Measurements from ENCODE around the gene CAPN10. TPM values are rescaled to one million over a fixed set of nuclear protein-coding genes. Genes with fewer than 3 reads are reported as not detected.

CAPN10 gene
- total RNA-seq, 1 donor from 2014 or later, result 67.1 TPM

DNA sequence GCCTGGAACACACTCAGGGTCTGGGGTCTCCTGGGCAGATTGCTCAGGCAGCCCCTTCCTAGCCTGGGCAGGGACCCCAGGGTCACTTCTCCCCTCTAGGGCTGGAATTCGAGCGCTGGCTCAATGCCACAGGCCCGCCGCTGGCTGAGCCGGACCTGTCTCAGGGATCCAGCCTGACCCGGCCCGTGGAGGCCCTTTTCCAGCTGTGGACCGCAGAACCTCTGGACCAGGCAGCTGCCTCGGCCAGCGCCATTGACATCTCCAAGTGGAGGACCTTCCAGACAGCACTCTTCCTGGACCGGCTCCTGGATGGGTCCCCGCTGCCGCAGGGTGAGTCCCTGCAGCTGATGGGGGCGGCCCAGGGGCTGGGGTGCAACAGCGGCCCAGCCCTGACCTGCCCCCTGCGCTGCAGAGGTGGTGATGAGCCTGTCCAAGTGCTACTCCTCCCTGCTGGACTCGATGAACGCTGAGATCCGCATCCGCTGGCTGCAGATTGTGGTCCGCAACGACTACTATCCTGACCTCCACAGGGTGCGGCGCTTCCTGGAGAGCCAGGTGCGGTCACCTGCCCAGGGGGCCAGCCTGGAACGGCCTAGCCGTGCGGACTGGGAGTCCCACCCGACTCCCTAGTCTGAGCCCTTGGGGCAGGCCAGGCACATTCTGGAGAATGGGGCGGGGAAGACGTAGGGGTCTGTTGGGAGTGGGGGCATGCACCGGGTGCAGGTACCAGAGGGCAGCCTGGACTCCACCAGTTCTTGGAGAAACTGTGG, 9.9 kb upstream of the CAPN10 start:
- TF ChIP-seq, protein P1, sequence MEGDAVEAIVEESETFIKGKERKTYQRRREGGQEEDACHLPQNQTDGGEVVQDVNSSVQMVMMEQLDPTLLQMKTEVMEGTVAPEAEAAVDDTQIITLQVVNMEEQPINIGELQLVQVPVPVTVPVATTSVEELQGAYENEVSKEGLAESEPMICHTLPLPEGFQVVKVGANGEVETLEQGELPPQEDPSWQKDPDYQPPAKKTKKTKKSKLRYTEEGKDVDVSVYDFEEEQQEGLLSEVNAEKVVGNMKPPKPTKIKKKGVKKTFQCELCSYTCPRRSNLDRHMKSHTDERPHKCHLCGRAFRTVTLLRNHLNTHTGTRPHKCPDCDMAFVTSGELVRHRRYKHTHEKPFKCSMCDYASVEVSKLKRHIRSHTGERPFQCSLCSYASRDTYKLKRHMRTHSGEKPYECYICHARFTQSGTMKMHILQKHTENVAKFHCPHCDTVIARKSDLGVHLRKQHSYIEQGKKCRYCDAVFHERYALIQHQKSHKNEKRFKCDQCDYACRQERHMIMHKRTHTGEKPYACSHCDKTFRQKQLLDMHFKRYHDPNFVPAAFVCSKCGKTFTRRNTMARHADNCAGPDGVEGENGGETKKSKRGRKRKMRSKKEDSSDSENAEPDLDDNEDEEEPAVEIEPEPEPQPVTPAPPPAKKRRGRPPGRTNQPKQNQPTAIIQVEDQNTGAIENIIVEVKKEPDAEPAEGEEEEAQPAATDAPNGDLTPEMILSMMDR (IDR thresholded peaks at IDR 0.05; ENCODE audit: partially characterized antibody, unreplicated experiment), result no peak
- Mint-ChIP-seq H3K4me3 (ENCODE audit: unreplicated experiment) (no peak overlapping the region), H3K9me3 (ENCODE audit: unreplicated experiment) (peaks cover 9% of the 10 kb centered on the region), H3K27ac (ENCODE audit: unreplicated experiment) (no peak overlapping the region), H3K36me3 (ENCODE audit: unreplicated experiment) (peaks cover 13% of the 10 kb centered on the region), H3K4me1 (ENCODE audit: low read depth, unreplicated experiment) (peaks cover 7% of the 10 kb centered on the region), H3K27me3 (ENCODE audit: unreplicated experiment) (peaks cover 2% of the 10 kb centered on the region)
- no peak for DNase-seq

DNA sequence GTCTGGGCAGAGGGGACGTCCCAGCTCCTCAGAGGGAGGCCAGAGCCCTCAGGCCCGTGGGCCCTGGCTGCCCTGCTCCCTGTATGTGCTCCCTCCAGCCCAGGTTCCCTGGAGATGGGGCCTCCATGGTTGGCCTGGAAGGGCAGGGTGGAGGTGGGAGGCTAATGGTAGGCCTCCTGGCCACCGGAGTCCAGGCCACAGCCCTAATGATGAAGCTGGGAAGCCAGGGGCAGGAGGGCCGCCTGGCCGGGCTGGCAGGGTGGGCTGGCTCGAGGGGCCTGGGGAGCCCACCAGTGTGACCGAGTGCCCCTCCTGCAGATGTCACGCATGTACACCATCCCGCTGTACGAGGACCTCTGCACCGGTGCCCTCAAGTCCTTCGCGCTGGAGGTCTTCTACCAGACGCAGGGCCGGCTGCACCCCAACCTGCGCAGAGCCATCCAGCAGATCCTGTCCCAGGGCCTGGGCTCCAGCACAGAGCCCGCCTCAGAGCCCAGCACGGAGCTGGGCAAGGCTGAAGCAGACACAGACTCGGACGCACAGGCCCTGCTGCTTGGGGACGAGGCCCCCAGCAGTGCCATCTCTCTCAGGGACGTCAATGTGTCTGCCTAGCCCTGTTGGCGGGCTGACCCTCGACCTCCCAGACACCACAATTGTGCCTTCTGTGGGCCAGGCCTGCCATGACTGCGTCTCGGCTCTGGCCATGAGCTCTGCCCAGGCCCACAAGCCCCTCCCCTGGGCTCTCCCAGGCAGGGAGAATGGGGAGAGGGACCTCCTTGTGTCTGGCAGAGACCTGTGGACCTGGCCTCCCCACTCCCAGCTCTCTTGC, 9.0 kb upstream of the CAPN10 start:
- no peak for DNase-seq
- Mint-ChIP-seq H3K27me3 (ENCODE audit: unreplicated experiment) (peaks cover 2% of the 10 kb centered on the region), H3K36me3 (ENCODE audit: unreplicated experiment) (peaks cover 22% of the 10 kb centered on the region), H3K4me3 (ENCODE audit: unreplicated experiment) (no peak overlapping the region), H3K27ac (ENCODE audit: unreplicated experiment) (no peak overlapping the region), H3K4me1 (ENCODE audit: low read depth, unreplicated experiment) (peaks cover 11% of the 10 kb centered on the region), H3K9me3 (ENCODE audit: unreplicated experiment) (peaks cover 14% of the 10 kb centered on the region)
- TF ChIP-seq, protein P1 (IDR thresholded peaks at IDR 0.05; ENCODE audit: partially characterized antibody, unreplicated experiment), result no peak

DNA sequence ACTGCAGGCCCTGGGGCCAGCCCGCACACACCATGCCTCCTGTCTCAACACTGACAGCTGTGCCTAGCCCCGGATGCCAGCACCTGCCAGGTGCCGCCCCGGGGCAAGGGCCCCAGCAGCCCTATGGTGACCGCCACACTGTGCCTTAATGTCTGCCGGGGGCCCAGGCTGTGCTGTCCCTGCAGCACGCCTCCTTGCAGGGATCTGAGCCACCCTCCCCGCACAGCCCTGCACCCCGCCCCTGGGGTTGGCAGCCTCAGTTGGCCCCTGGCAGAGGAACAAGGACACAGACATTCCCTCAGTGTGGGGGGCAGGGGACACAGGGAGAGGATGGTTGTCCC, 8.5 kb upstream of the CAPN10 start:
- Mint-ChIP-seq H3K4me3 (ENCODE audit: unreplicated experiment) (no peak overlapping the region), H3K4me1 (ENCODE audit: low read depth, unreplicated experiment) (peaks cover 16% of the 10 kb centered on the region), H3K27me3 (ENCODE audit: unreplicated experiment) (peaks cover 2% of the 10 kb centered on the region), H3K27ac (ENCODE audit: unreplicated experiment) (no peak overlapping the region), H3K9me3 (ENCODE audit: unreplicated experiment) (peaks cover 14% of the 10 kb centered on the region), H3K36me3 (ENCODE audit: unreplicated experiment) (peaks cover 25% of the 10 kb centered on the region)
- DNase-seq, result no peak
- TF ChIP-seq, protein P1 (IDR thresholded peaks at IDR 0.05; ENCODE audit: partially characterized antibody, unreplicated experiment), result no peak

DNA sequence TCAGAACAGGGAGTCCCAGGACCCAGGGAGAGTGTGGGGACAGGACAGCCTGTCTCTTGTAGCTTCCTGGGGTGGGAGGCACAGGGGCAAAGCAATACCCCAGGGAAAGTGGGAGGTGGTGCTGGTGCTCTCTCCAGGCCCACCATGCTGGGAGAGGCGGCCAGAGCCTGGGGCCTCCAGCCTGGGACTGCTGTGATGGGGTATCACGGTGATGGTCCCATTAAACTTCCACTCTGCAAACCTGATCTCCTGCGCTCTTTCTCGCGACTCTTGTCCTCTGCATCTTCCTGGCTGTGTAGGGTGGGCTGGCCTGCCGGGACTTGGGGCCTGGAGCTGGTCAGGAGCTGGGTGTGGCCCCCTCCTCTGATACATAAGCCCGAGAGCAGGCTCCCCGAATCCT, 8.0 kb upstream of the CAPN10 start:
- no peak for DNase-seq
- H3K4me3 Mint-ChIP-seq (ENCODE audit: unreplicated experiment), result no peak overlapping the region
- H3K27me3 Mint-ChIP-seq (ENCODE audit: unreplicated experiment), result peaks cover 2% of the 10 kb centered on the region
- H3K36me3 Mint-ChIP-seq (ENCODE audit: unreplicated experiment), result peaks cover 25% of the 10 kb centered on the region
- no peak overlapping the region for H3K27ac Mint-ChIP-seq (ENCODE audit: unreplicated experiment)
- peaks cover 16% of the 10 kb centered on the region for H3K4me1 Mint-ChIP-seq (ENCODE audit: low read depth, unreplicated experiment)
- H3K9me3 Mint-ChIP-seq (ENCODE audit: unreplicated experiment), result peaks cover 17% of the 10 kb centered on the region
- TF ChIP-seq, protein P1 (IDR thresholded peaks at IDR 0.05; ENCODE audit: partially characterized antibody, unreplicated experiment), result no peak

Measured in glutamatergic neuron (in vitro differentiated cells).